Measurements from ENCODE around the gene HDHD3. TPM values are rescaled to one million over a fixed set of nuclear protein-coding genes. Genes with fewer than 3 reads are reported as not detected.
"Not testable (repeated sequence)": the region's sequence is repeated elsewhere in the genome, so short reads cannot be mapped to it uniquely, and the experiment has no call there.

Gene HDHD3, protein sequence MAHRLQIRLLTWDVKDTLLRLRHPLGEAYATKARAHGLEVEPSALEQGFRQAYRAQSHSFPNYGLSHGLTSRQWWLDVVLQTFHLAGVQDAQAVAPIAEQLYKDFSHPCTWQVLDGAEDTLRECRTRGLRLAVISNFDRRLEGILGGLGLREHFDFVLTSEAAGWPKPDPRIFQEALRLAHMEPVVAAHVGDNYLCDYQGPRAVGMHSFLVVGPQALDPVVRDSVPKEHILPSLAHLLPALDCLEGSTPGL
- polyA plus RNA-seq (ENCODE audit: insufficient read length in 10 of 10) = 1 to 10 TPM; 3.0 to 6.0 (median 4.6) TPM
- long read RNA-seq, donor 1 = 0 reads
- long read RNA-seq, donor 2, partial matches to known transcripts = 0 of 2 reads
- long read RNA-seq, donor 2, other reads (novel, unspliced or antisense) = 0 of 2 reads
- long read RNA-seq, donor 3 = 0 reads
- long read RNA-seq, donor 4, partial matches to known transcripts = 0 of 3 reads
- long read RNA-seq, donor 4, other reads (novel, unspliced or antisense) = 0 of 3 reads
- long read RNA-seq, donor 5, partial matches to known transcripts = 0 of 3 reads
- long read RNA-seq, donor 5, other reads (novel, unspliced or antisense) = 0 of 3 reads
- long read RNA-seq, donor 6, partial matches to known transcripts = 0 of 3 reads
- long read RNA-seq, donor 6, other reads (novel, unspliced or antisense) = 0 of 3 reads
- long read RNA-seq, donor 7, partial matches to known transcripts = 0 of 3 reads
- long read RNA-seq, donor 7, other reads (novel, unspliced or antisense) = 0 of 3 reads
- long read RNA-seq, donor 8 = 0 reads
- long read RNA-seq, donor 9, partial matches to known transcripts = 0 of 1 reads
- long read RNA-seq, donor 9, other reads (novel, unspliced or antisense) = 0 of 1 reads

DNA sequence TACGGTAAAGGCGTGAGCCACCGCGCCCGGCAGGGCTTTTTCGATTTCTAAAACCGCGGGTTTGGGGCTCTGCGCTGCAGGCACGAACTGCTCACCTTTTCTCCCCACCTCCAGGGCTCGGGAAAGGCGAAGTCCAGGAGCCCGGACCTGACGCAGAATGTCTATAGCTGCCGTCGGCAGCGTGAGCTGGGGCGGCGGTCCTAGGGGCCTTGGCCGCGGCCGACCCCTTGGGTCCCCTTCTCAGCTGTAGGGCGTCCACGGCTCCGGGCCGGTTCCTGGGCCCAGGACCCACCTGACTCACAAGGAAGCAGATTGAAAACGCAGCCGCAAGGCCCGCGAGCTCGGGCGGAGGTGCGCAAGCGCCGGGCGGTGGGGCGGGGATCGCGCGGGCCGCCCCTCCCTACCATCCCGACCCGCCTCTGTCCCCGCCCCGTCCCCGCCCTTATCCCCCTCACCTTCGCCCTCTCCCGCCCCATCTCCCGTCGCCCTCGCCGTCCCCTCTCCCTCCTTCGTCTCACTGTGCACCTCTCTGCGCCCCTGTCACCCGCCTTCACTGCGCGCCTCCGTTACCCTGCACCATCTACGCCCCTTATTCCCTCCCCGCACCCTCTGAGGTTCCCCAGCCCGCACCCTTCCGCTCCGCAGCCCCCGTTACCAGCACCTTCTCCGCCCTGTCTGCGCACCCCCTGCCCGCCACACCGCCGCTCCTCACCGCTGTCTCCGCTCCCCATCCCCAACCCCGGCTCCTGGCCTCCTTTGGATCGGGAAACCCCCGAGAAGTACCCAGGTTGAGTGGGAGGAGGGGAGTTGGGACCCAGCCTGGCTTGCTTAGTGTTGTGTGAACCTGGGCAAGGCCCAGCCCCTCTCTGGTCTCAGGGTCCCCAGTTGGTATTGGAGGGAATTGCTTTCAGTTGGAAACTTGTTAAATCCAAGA, at the start of gene HDHD3:
Gene HDHD3, minus strand, starts transcription at position 353 of the 934 bp plus-strand sequence. CDS start 2,632 bp downstream, outside the sequence.
- peak; percentile 62 to 88 (median 63) for DNase-seq

DNA sequence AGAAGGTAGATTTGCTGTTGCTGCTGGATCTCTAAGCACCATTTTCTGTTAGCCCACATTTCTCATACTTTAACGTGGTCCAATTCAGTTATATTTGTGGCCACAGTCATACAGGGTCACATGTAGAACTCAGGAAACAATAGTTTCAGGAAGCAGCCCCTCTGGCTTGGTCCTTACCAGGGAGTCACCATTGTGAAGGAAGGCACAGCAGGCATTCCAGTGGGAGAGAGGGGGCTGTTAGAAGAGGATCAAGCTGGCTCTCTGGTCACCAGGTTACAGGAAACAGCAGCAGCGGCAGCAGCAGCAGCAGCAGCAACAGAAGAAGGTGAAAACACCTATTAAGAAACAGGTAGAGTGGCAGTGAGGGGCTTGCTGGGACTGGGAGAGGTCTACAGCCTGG, 48.3 kb upstream of the HDHD3 start:
- DNase-seq = no peak

DNA sequence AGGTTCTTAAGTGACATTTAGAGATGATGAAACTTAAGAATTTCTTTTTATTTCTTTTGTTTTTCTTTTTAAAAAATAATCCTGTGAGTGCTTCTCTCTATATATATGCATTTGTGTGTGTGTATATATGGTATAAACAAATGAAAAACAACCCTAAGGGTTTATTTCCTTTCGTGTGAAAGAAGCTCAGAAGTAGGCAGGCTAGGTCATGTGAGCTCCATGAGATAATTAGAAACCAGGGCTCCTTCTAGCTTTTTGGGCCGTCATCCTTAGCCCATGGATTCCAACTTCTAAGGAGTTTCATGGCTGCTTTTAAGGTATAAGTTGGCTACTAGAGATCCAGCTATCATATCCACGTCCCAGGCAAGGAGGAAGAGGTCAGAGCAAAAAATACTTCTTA, 44.9 kb upstream of the HDHD3 start:
- DNase-seq = no peak

DNA sequence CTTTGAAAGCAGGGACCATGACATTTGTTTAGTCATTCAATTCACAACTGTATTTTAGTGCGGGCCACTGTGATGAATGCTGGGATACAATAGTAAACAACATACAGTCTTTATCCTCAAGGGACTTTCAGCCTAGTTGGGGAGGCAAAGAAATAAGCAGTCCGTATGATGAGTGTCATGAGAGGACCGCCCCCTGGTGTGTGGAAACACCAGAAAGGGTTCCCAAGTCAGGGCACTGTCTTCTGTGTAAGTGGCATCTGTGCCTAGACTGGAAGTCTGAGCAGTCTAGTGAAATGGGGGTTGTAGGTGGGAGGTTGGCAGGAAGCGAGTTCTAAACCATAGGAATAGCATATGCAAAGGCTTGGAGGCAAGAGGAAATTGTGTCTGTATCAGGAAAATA, 40.6 kb upstream of the HDHD3 start:
- no peak for DNase-seq

DNA sequence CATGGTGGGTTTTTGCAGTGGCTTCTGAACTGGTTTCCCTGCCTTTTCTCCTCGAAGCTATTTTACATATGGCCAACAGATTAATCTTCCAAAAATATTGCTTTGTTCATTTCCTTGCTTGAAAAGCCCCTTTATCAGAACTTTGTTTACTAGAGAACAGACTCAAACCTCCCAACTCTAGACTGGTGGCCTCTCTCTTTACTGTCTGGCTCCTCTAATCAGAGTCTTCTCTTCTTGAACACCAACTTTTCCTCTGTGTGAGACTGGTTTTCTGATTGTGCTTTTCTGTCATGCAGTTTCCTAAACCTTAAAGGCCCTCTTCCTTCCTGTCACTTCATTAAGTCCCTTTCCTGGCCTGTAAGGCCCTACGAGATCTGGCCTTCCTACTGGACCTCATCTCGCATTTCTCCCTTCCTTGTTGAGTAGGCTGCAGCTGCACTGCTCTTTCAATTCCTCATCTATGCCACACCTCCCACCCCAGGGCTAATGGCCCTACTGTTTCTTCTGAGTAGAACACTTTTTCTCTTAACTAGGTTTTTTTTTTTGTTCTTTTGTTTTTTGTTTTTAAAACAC, 39.4 kb upstream of the HDHD3 start:
- DNase-seq = peak in 1 of 3 donors; percentile 41

DNA sequence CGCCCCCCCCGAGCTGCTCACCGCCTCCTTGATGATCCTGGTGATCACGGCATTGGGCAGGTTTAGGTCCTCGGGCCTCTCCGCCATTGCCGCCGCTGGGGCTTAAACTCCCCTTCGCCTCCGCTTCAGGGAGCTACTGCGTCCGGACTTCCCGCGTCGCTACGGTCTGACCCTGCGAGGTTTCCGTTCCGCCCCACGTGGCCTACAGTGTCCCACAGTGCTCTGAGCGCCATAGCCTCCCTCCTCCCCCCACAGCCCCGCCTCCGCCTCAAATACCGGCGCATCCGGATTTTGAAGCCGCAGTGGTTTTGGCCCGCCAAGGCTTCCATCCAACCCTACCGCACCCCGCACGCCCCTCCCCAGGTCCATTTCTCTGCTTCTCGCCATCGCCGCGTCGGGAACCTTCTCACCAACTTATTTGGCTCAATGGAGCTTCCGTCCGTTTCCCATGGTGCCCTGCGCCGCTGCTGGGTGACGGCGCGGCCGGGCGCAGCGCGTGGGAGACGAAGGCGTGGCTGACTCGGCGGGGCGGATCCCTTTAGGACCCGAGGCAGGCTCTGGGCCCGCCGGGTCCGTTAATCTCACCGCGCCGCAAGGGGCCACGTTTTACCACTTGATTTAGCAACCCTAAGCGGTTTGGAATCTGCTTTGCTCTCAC, 33.5 kb upstream of the HDHD3 start, which contains the start of the genes C9orf43 and POLE3:
Gene C9orf43, plus strand, starts transcription at position 541 of the 658 bp plus-strand sequence. CDS start 2,747 bp downstream, outside the sequence.
Gene POLE3, minus strand, starts transcription at position 469 of the 658 bp plus-strand sequence. Its CDS starts 382 bp downstream, at position 87.
- peak; percentile 96 to 99 (median 97) for DNase-seq

DNA sequence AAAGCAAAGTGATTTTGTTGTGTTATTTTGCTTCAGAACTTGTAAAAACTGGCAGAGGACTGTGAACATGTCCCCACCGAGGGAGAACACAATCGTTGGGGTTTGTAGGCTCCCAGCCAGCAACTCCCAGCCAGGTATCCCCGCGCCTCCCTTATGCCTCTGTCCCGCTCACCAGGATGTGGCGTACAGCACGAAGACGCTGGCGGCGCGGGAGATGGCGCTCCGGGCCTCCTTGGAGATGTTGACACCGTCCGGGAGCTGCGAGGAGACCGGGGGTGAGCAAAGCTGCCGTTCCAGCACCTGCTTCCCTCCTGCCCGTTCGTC, 33.1 kb upstream of the HDHD3 start:
- no peak for DNase-seq

DNA sequence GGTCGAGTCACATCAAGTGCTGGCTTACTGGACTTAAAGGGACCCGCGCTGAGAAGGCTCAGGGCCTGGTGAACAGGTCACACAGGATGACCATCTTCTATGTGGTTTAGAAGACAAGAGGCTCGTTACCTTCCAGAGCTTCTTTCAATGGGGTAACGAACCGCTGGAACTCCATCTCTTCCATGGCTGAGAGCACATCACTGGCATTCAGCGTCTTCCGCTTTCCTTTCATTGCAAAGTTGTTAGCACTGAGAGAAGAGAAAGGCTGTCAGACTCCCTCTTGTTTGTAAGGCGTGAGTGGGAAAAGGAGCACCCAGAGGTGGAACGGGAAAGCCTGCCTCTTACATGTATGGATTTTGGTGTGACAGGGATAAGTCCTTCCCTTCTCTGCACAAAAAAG, 32.7 kb upstream of the HDHD3 start:
- no peak for DNase-seq

DNA sequence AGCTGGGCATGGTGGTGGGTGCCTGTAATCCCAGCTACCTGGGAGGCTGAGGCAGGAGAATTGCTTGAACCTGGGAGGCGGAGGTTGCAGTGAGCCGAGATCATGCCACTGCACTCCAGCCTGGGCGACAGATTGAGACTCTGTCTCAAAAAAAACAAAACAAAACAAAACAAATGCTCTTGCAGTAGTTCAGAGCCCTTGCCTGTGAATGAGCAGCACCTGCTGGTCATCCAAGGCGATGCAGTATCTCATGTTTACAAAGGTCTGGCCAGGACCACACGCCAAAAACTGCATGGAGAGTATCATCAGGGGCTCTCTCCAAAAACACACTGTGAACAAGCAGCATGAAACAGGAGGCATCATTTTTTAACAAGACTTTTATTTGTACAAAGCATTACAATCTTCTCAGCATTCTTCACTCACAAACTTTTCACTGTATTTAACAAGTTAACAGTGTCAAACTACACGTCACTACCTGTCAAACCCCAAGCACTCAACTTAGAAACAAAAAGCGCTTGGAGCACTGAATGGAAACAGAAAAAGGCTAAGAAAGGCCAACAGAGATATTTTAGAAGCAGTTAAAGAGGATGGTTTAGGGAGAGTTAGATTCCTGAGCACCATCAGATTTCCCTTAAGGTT, 30.2 kb upstream of the HDHD3 start:
- DNase-seq = peak; percentile 53 to 87 (median 71)

DNA sequence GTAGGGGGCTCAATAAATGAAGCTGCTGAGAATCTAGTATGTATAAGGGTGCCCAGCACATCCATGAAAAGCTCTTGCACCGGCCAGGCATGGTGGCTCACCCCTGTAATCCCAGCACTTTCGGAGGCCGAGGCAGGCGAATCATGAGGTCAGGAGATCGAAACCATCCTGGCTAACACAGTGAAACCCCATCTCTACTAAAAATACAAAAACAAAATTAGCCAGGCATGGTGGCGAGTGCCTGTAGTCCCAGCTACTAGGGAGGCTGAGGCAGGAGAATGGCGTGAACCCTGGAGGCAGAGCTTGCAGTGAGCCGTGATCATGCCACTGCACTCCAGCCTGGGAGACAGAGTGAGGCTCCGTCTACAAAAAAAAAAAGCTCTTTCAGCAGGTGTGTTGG, 29.6 kb upstream of the HDHD3 start:
- DNase-seq = not testable (repeated sequence)

DNA sequence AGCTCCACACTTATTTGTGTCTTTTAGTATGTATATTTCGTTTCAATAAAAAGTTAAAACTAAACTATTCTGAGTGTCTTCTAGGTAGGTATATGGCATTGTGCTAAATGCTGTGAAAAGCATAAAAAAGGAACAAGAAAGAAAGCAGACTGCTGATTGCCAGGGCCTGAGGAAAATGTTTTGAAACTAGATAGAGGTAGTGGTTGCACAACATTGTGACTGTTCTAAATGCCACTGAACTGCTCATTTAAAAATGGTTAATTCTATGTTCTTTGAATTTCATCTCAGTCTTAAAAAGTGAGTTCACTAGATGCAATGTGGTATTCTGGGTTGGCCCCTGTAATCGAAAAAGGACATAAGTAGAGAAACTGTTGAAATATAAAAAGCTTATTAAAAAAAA, 26.9 kb upstream of the HDHD3 start:
- no peak for DNase-seq

DNA sequence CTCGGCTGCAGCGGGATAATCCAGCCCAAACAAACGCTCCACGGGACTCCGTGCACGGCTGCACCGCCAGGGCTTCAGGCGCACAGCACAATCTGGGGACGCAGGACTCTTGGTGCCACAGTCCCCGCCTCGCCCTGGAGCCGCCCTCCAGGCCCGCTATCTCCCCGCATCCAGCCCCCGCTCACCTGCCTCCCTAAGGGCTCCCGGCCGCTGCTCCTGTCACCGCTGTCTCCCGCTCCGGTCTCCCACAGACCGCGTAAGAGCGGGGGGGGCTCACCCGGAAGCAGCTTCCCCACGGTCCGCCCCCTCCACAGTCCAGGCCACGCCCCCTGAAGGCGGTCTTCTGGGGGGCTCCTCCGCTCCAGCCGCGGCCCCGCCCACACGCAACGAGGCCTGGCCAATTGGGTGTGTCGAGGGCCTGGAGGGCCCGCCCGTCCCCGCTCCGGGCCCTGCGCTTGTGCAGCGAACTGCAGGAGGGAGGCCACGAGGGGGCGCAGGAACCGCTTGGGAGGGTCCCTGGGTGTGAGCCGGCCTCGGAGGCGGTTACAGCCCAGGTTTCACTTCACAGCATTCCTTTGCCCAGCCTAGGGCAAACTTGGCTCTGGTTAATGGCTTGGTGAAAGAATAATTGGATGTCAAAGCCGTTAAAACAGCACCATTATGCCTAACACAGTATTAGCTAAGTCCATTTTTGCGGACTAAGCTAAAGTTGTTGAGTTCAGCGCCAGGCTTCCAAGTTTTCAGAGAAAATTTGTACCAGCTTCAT, 24.4 kb upstream of the HDHD3 start, which contains the start of gene ALAD:
Gene ALAD, minus strand, starts transcription at position 258 of the 766 bp plus-strand sequence. CDS start 7,725 bp downstream, outside the sequence.
- peak; percentile 99 for DNase-seq

DNA sequence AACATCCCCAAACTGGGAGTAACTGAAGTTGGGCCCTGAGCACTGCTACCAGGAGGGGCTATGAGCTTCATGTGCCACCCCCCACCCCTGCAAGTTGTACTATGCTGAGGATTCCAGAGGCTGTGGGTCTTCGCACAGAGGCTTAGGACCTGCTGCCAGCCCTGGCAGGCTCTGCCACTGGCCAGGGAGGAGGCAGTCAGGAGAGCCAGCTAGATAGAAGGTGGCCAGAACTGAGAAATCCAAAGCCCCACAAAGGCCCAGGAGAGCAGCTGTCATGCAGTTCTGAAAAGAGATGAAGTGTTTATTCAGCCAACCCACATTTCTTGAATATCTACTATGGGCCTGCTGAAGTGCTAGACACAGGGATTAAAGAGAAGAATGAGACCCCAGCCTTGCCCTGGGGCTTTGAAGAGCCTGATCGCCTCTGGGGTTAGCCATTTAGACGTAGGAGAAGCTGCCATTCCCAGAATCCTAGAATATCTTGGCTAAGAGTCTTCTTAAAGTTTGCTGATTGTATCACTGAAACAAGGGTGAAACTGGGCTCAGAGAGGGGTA, 22.9 kb upstream of the HDHD3 start:
- DNase-seq = no peak

DNA sequence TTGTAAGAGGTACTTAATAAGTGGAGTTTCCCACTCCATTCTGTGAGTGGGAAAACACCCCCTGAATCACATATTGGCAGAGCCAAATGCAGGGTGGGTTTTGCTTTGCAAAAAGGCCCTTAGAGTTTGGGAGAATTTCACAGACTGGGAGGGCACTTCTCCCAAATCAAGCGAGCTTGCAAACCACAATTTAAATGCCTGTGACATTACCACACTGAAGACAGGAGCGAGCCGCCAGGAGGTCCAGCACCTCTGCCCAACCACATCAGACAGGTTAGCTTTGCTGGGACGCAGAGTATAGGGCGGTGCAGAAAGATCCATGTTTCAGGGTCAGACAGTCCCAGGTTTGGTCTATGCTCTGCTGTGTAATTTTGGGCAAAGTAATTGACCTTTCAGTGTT, 22.0 kb upstream of the HDHD3 start:
- no peak for DNase-seq

DNA sequence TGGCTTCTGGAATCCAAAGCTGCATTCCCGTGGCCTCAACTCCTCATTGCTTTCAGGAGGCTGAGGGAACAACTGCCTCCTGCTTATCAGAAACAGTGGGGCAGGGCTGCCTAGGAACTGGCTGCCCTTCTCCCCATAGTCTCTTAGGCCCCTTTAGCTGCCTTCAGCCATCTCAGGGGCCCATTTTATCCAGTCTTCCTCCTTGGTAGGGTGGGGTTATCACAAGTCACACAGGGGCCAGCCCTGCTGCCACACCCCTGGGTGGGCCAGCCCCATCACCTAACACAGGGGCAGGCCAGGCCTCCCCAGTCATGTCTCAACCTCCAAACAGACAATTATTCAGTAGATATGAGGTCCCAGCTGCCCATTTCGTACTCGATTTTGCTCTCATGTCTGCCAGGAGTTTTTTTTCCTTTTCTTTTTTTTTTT, 20.4 kb upstream of the HDHD3 start:
- no peak for DNase-seq

DNA sequence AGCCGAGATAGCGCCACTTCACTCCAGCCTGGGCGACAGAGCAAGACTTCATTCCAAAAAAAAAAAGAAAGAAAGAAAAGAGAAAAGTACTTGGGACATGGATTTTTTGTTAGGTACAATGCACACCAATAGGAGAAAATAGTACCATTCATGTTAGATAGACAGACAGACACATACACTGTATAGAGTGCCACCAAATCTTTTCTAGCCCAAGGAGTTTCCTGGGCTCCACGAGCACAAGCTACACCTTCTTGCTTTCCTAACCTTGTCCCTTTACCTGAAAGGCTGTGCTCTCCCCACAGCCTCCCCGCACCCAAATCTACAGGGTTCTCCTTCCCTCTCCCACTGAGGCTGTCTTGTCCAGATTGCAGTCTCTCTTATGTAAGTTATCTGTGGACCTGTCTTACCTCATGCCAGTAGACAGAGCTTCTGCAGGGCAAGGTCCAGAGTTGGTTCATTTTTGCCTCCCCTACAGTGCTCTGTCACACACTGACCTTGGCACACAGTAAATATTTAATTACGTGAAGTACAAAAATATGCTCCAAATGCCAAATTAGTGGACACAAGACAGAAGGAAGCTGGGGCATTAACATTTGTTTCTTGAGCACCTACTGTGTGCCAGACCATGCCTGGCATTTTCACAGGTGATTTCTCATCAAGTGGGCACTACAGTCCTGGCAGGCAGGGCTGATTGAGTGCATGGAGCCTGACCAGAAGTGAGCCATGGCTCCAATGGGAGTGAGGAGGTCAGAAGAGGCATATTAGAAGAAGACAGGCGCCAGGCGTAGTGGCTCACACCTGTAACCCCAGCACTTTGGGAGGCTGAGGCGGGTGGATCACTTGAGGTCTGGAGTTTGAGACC, 18.4 kb upstream of the HDHD3 start:
- DNase-seq = no peak

DNA sequence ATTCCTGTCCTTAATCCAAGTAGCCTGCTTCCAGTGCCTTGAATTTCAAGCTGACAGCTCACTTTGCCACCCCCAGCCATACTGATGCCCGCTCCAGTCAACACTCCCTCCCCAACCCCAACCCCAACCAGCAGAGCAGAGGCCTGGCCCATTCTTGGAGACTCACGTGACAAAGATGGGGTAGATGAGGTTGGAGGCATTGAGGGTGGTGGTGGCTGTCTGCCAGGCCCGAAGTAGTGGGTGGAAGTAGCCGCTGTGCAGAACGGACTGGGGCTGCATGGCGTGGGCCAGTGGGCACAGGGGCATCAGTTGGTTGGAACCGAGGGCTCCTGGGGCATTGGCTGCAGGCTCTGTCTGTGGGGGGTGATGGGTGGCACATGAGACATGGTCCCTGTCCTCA, 16.5 kb upstream of the HDHD3 start:
- DNase-seq = no peak

DNA sequence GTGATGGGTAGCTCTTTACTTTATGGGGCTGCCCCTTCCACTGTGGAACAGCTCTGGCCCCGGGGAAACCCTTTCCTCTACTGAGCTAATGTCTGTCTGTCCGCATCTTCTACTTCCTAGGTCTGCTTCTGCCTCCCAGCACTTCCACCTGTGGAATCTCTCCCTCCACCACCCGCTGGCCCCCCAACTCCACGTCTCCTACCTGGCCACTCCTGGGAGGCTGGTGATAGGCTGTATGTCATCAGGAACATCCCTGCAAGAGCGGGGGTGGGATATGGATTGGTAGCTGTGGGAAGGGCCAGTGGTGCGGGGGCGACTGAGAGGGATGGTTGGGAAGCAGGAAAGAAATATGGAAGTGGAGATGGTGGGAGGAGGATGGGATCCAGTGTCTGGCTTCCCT, 15.1 kb upstream of the HDHD3 start:
- DNase-seq = no peak

Measured in muscle of back (tissue), 13 donors.